ENCODE measurements around the gene CLPSL2.

DNA sequence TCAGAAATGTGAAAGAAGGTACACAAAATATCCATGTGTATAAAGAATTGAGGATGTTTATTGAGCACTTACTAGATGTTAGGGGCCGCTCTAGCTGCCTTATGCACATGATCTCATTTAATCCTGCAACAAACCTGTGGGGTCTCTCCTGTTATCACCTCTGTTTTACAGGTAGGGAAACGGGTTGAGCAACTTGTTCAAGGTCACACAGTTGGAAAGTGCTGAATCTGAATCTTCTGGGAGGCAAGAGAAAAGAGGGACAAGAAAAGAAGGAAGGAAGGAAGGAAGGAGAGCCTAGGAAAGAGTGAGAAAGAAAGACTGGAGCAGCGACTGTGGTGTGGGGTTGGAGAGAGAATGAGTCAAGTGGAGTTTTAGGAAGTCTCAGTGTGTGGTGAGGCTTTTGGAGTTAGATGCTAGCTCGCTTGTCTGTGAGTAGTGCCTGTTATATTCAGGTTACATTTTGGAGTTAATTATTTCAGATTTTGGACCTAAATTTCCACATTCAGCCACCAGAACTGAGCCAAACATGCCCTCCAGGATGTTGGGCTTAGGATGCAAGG, 12.1 kb downstream of the CLPSL2 start:
- TF ChIP-seq EZH2 (IDR thresholded peaks at IDR 0.05; ENCODE audit: insufficient read depth, low read length) = no peak
- TF ChIP-seq, protein P1, sequence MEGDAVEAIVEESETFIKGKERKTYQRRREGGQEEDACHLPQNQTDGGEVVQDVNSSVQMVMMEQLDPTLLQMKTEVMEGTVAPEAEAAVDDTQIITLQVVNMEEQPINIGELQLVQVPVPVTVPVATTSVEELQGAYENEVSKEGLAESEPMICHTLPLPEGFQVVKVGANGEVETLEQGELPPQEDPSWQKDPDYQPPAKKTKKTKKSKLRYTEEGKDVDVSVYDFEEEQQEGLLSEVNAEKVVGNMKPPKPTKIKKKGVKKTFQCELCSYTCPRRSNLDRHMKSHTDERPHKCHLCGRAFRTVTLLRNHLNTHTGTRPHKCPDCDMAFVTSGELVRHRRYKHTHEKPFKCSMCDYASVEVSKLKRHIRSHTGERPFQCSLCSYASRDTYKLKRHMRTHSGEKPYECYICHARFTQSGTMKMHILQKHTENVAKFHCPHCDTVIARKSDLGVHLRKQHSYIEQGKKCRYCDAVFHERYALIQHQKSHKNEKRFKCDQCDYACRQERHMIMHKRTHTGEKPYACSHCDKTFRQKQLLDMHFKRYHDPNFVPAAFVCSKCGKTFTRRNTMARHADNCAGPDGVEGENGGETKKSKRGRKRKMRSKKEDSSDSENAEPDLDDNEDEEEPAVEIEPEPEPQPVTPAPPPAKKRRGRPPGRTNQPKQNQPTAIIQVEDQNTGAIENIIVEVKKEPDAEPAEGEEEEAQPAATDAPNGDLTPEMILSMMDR (IDR thresholded peaks at IDR 0.05; ENCODE audit: insufficient read depth, low read depth, low read length) = no peak

Measured in astrocyte (in vitro differentiated cells and primary cell).